Small intestine (tissue), 7 donors: ENCODE data around the gene LILRB5. TPM values are rescaled to one million over a fixed set of nuclear protein-coding genes. Genes with fewer than 3 reads are reported as not detected.

Source experiments
- DNase-seq, 2 donors: peaks; one replicate each; pipeline versions ENCODE4 v3.0.0 to v3.0.0-alpha.2; 2013
- FAIRE-seq: peaks from 2 replicates; lab custom pipeline; 2012; peaks lifted over from hg19 to GRCh38; lab: Jason Lieb, UNC
- H3K27ac ChIP-seq, 3 donors: one replicate each; pipeline ENCODE4 v1.5.1; 2013; ENCODE audit warnings: low read length in 2 of 3, mild to moderate bottlenecking in 2 of 3, control low read depth in 1 of 3, inconsistent platforms in 1 of 3, low read depth in 1 of 3, moderate library complexity in 1 of 3
- H3K27me3 ChIP-seq, 3 donors: one replicate each; pipeline ENCODE4 v1.6.1; 2013; ENCODE audit warnings: low read length in 3 of 3, inconsistent platforms in 1 of 3; ENCODE audit not compliant: control insufficient read depth in 3 of 3, insufficient read depth in 3 of 3
- H3K36me3 ChIP-seq, 3 donors: one replicate each; pipeline ENCODE4 v1.6.1; 2013; ENCODE audit warnings: low read length in 3 of 3, inconsistent platforms in 1 of 3, low read depth in 1 of 3, mild to moderate bottlenecking in 1 of 3, moderate library complexity in 1 of 3; ENCODE audit not compliant: control insufficient read depth in 3 of 3, insufficient read depth in 2 of 3
- H3K4me1 ChIP-seq, 3 donors: one replicate each; pipeline ENCODE4 v1.6.1; 2013; ENCODE audit warnings: low read length in 2 of 3, inconsistent platforms in 1 of 3, low read depth in 1 of 3, mild to moderate bottlenecking in 1 of 3, moderate library complexity in 1 of 3; ENCODE audit not compliant: control insufficient read depth in 3 of 3, insufficient read depth in 2 of 3
- H3K4me3 ChIP-seq, 3 donors: one replicate each; pipeline ENCODE4 v1.5.1; 2013; ENCODE audit warnings: low read length in 3 of 3, control low read depth in 1 of 3, inconsistent platforms in 1 of 3, low read depth in 1 of 3, mild to moderate bottlenecking in 1 of 3, moderate library complexity in 1 of 3
- H3K9me3 ChIP-seq, 2 donors: one replicate each; pipeline ENCODE4 v1.6.1; 2013; ENCODE audit warnings: low read depth in 1 of 2, low read length in 1 of 2; ENCODE audit not compliant: control insufficient read depth in 2 of 2, insufficient read depth in 1 of 2
- WGBS, 3 donors: extraction: QIAGEN DNeasy Blood & Tissue Kit; methylation state at CpG; one replicate each; pipeline ENCODE4 v1.1.7; 2013; 5-methylcytosine and 5-hydroxymethylcytosine counted together
- polyA plus RNA-seq, 4 donors: library from polyadenylated mRNA; stranded (reverse) in 3 of 4; unstranded in 1 of 4; fragments of 200-250 nt in 3 of 4; fragments of 120-200 nt in 1 of 4; gene quantifications; one replicate each; pipeline versions ENCODE4 v1.2.1 to v1.2.3, GENCODE V29; 2013
- donor health status: healthy with polysubstance abuse.
- donor health status: control.
- donor health status: control.
- donor health status: Bipolar disorder and iron deficiency.
- donor health status: healthy.

The LILRB5 gene
- polyA plus RNA-seq, 4 donors, result 1.1 to 6.9 (median 4.4) TPM

DNA sequence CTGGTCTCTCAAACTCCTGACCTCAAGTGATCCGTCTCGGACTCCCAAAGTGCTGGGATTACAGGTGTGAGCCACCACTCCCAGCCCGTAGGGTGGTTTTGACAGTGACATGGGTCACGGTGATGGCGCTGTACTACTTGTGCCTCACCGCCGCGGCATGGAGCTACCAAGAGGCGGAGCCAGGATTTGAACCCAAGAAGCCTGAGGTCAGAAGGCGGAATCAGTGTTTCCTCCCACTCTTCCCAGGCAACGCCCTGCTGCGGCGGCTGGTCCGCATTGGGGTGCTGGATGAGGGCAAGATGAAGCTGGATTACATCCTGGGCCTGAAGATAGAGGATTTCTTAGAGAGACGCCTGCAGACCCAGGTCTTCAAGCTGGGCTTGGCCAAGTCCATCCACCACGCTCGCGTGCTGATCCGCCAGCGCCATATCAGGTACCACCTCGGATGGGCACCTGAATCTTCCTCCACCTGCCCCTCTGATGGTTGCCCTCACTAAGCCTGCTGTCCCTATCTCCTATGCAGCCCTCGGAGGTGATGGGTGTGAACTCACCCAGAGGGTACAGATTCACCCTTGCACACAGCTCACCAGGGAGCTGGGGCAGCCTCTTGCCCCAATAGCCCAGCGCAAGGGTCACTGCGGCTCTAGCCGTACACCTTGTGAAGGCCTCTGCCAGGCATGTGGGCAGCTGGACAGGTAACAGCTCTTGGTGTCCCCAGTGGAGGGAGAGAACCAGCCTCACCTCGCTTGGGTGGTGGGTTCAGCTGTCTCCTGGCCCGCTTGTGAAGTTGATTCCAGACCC is 50.8 kb downstream of the LILRB5 start:
- Histone ChIP-seq H3K9me3 (no peaks in the 10 kb centered on the region), H3K4me1 (peaks cover 10 to 72% (median 20%) of the 10 kb centered on the region in 3 donors), H3K4me3 (no peak overlapping the region), H3K27ac (peak overlapping the region in 1 of 3 donors; percentile 75), H3K27me3 (no peaks in the 10 kb centered on the region), H3K36me3 (peaks cover 16 to 73% (median 25%) of the 10 kb centered on the region in 3 donors)
- WGBS, 3 donors, result 85 to 89% (median 87%) methylated on average over 27 of the region's 27 CpGs
- no peak for FAIRE-seq
- no peak for DNase-seq

DNA sequence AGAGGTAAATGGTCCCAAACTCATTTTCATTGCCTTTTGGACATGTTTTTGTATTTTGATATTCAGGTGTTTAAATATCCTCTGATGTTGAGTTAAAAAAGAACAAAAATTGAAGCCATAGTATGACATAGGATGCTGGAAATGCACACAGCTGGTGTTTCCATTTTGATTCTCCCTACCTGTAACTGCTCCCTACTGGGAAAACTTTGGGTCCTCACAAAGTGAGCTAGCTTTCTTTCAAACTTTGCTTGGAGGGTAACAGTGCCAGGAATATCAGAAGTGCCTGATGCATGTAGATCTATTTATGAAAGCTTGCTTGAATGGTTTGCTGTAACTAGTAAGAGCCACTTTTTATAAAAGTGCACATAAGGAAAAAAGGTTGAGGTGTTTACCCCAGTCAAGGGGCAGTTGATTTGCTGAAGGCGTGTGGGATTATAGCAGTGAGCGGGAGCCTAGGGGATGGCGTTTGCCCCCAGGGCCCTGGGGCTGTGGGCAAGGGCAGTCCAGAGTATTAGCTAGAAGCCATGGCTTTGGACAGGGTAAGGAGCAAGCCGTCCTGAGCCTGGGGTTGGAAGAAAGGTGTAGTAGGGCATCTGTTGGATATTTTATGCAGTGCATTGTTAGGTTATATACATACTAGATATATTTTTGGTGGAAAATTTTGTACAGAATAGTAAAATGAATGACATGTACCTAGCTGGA is 52.2 kb downstream of the LILRB5 start:
- Histone ChIP-seq H3K4me3 (no peak overlapping the region), H3K9me3 (no peaks in the 10 kb centered on the region), H3K4me1 (peaks cover 10 to 61% (median 15%) of the 10 kb centered on the region in 3 donors), H3K27ac (no peak overlapping the region), H3K27me3 (no peaks in the 10 kb centered on the region), H3K36me3 (peaks cover 16 to 74% (median 25%) of the 10 kb centered on the region in 3 donors)
- 72 to 79% (median 75%) methylated on average over 4 of the region's 4 CpGs for WGBS, 3 donors
- DNase-seq, result no peak
- FAIRE-seq, result no peak

DNA sequence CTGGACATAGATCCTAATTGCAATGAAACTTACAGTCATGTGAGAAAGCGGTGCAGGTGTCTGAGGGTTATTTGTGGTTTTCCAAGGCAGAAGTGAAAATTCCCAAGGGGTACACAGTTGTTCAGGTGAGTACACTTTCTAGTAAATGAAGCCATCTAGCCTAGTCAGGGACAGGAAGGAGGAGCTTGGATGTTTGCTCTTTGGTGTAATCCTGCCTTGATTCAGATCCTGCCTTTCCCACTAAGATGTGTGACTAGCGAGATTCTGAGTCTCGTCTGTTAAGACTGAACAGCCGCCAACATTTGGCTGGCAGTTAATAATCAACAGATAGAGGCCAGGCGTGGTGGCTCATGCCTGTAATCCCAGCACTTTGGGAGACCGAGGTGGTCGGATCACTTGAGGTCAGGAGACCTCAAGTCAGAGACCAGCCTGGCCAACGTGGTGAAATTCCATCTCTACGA is 53.9 kb downstream of the LILRB5 start:
- H3K27me3 ChIP-seq, result no peaks in the 10 kb centered on the region
- peak overlapping the region in 2 of 3 donors; percentile 2 to 36 for H3K27ac ChIP-seq
- peak overlapping the region in 2 of 3 donors; percentile 13 to 15 for H3K4me3 ChIP-seq
- 9 to 40% (median 24%) methylated on average over 9 of the region's 9 CpGs for WGBS, 3 donors
- no peaks in the 10 kb centered on the region for H3K9me3 ChIP-seq
- peaks cover 16 to 63% (median 25%) of the 10 kb centered on the region in 3 donors for H3K36me3 ChIP-seq
- FAIRE-seq (no peak), DNase-seq (peak; percentile 44 to 49)
- peaks cover 3 to 44% (median 10%) of the 10 kb centered on the region in 3 donors for H3K4me1 ChIP-seq

DNA sequence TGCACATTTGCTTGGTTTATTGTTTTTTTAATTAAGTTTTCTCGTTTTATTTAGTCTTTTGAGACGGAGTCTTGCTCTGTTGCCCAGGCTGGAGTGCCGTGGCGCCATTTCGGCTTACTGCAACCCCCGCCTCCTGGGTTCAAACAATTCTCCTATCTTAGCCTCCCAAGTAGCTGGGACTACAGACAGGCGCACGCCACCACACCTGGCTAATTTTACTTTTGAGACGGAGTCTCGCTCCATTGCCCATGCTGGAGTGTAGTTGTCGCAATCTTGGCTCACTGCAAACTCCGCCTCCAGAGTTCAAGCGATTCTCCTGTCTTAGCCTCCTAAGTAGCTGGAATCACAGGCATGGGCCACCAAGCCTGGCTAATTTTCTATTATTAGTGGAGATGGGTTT is 55.1 kb downstream of the LILRB5 start:
- WGBS, 3 donors, result 36 to 56% (median 43%) methylated on average over 13 of the region's 13 CpGs
- peaks cover 3 to 35% (median 10%) of the 10 kb centered on the region in 3 donors for H3K4me1 ChIP-seq
- no peaks in the 10 kb centered on the region for H3K9me3 ChIP-seq
- H3K36me3 ChIP-seq, result peaks cover 14 to 58% (median 22%) of the 10 kb centered on the region in 3 donors
- peak overlapping the region in 2 of 3 donors; percentile 62 to 68 for H3K4me3 ChIP-seq
- peak overlapping the region in 2 of 3 donors; percentile 95 for H3K27ac ChIP-seq
- no peaks in the 10 kb centered on the region for H3K27me3 ChIP-seq
- FAIRE-seq (no peak), DNase-seq (no peak)

DNA sequence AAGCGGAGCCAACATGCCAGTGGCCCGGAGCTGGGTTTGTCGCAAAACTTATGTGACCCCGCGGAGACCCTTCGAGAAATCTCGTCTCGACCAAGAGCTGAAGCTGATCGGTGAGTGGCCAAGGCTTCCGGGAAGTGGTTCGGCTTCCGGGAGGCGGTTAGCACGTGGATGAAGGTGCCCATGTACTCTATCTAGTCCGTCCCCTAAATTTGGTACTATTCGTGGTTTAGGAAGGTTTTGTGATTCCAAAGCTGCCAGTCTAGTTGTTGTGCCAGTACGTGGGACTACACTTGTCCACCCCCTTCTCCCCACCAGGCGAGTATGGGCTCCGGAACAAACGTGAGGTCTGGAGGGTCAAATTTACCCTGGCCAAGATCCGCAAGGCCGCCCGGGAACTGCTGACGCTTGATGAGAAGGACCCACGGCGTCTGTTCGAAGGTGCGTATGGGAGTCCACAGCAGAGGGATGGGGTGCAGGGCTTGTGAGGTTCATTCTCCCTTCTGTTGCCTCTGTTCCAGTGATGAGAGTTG is 55.8 kb downstream of the LILRB5 start:
- H3K4me3 ChIP-seq, result peak overlapping the region; percentile 53 to 68 (median 62)
- FAIRE-seq (no peak), DNase-seq (no peak)
- peaks cover 9 to 51% (median 17%) of the 10 kb centered on the region in 3 donors for H3K36me3 ChIP-seq
- peak overlapping the region; percentile 68 to 95 (median 95) for H3K27ac ChIP-seq
- H3K9me3 ChIP-seq, result no peaks in the 10 kb centered on the region
- no peaks in the 10 kb centered on the region for H3K27me3 ChIP-seq
- H3K4me1 ChIP-seq, result peaks cover 3 to 31% (median 10%) of the 10 kb centered on the region in 3 donors
- 1 to 2% (median 2%) methylated on average over 27 to 28 of the region's 28 CpGs for WGBS, 3 donors

Other genes starting within 250 kb of the LILRB5 start
- gene VSTM1, start 193.4 kb downstream of the LILRB5 start, polyA plus RNA-seq, result under 1 TPM in 1 of 4 donors, not detected in 3; 0.09 TPM
- gene TARM1, start 175.9 kb downstream of the LILRB5 start, polyA plus RNA-seq, result not detected
- under 1 TPM; 0.27 to 0.89 (median 0.67) TPM for gene OSCAR, start 156.5 kb downstream of the LILRB5 start, polyA plus RNA-seq
- gene NDUFA3, start 154.4 kb downstream of the LILRB5 start, polyA plus RNA-seq, result 100 to 1,000 TPM; 130 to 409 (median 211) TPM
- gene TFPT, start 141.6 kb downstream of the LILRB5 start, polyA plus RNA-seq, result 10 to 100 TPM; 16.4 to 26.5 (median 23.1) TPM
- gene PRPF31, start 141.5 kb downstream of the LILRB5 start, polyA plus RNA-seq, result 10 to 100 TPM; 44.3 to 57.0 (median 47.4) TPM
- gene CNOT3, start 119.5 kb downstream of the LILRB5 start, polyA plus RNA-seq, result 10 to 100 TPM; 24.4 to 37.4 (median 28.5) TPM
- 10 to 100 TPM in 1 of 4 donors, 1 to 10 TPM in 3; 6.7 to 11.1 (median 9.6) TPM for gene LENG1, start 97.6 kb downstream of the LILRB5 start, polyA plus RNA-seq
- 100 to 1,000 TPM in 3 of 4 donors, 10 to 100 TPM in 1; 40.6 to 174 (median 129) TPM for gene TMC4, start 84.1 kb downstream of the LILRB5 start, polyA plus RNA-seq
- gene MBOAT7, start 67.7 kb downstream of the LILRB5 start, polyA plus RNA-seq, result 100 to 1,000 TPM in 1 of 4 donors, 10 to 100 TPM in 3; 47.8 to 118 (median 54.7) TPM
- gene TSEN34, start 66.0 kb downstream of the LILRB5 start, polyA plus RNA-seq, result 10 to 100 TPM; 32.7 to 57.8 (median 44.8) TPM
- 1,000 to 10,000 TPM; 2,119 to 4,773 (median 3,564) TPM for gene RPS9, start 56.4 kb downstream of the LILRB5 start, polyA plus RNA-seq
- 1 to 10 TPM in 2 of 4 donors, under 1 TPM in 2; 0.45 to 3.6 (median 1.4) TPM for gene LILRB3, start 34.3 kb downstream of the LILRB5 start, polyA plus RNA-seq
- gene LILRA6, start 14.5 kb downstream of the LILRB5 start, polyA plus RNA-seq, result 1 to 10 TPM in 1 of 4 donors, under 1 TPM in 2, not detected in 1; 0.27 to 1.6 (median 0.53) TPM
- 1 to 10 TPM in 2 of 4 donors, under 1 TPM in 2; 0.22 to 4.7 (median 1.7) TPM for gene LILRB2, start 23.8 kb upstream of the LILRB5 start, polyA plus RNA-seq
- 1 to 10 TPM; 1.6 to 8.2 (median 2.2) TPM for gene LILRA5, start 55.9 kb upstream of the LILRB5 start, polyA plus RNA-seq
- under 1 TPM in 2 of 4 donors, not detected in 2; 0.19 to 0.22 TPM for gene LILRA4, start 81.9 kb upstream of the LILRB5 start, polyA plus RNA-seq
- 10 to 100 TPM in 1 of 4 donors, 1 to 10 TPM in 3; 2.2 to 10.9 (median 8.9) TPM for gene LAIR1, start 107.7 kb upstream of the LILRB5 start, polyA plus RNA-seq
- gene TTYH1, start 158.2 kb upstream of the LILRB5 start, polyA plus RNA-seq, result 10 to 100 TPM in 1 of 4 donors, 1 to 10 TPM in 1, not detected in 2; 1.5 to 10.1 TPM
- 100 to 1,000 TPM in 1 of 4 donors, 10 to 100 TPM in 3; 51.6 to 214 (median 87.2) TPM for gene LENG8, start 191.9 kb upstream of the LILRB5 start, polyA plus RNA-seq
- gene LENG9, start 206.5 kb upstream of the LILRB5 start, polyA plus RNA-seq, result 10 to 100 TPM in 2 of 4 donors, 1 to 10 TPM in 2; 8.7 to 14.1 (median 10.5) TPM
- 100 to 1,000 TPM; 131 to 215 (median 163) TPM for gene CDC42EP5, start 216.0 kb upstream of the LILRB5 start, polyA plus RNA-seq
- under 1 TPM in 2 of 4 donors, not detected in 2; 0.09 to 0.33 TPM for gene LAIR2, start 245.6 kb upstream of the LILRB5 start, polyA plus RNA-seq